GM21526 (cell line): ENCODE data around the gene ACR.
A peak's percentile ranks its signal among the peaks of the same experiment; 100 is the strongest.
"Not testable (repeated sequence)": the region's sequence is repeated elsewhere in the genome, so short reads cannot be mapped to it uniquely, and the experiment has no call there.

Experiments used
- ATAC-seq: cut with Tn5 transposase; IDR thresholded peaks from one replicate; pipeline ENCODE4 v1.9.1; 2021; ENCODE audit warnings: moderate library complexity; ENCODE audit not compliant: unreplicated experiment, low FRiP score

The ACR gene

GRCh38 chr22:50759597-50760341 is 21.8 kb downstream of the ACR start:
- ATAC-seq: not testable (repeated sequence)

- not testable (repeated sequence) for ATAC-seq
These were observed 23.8 kb downstream of the ACR start for GRCh38 chr22:50761829-50762228.

- not testable (repeated sequence) for ATAC-seq
These were observed 26.3 kb downstream of the ACR start for GRCh38 chr22:50764288-50764687.

DNA sequence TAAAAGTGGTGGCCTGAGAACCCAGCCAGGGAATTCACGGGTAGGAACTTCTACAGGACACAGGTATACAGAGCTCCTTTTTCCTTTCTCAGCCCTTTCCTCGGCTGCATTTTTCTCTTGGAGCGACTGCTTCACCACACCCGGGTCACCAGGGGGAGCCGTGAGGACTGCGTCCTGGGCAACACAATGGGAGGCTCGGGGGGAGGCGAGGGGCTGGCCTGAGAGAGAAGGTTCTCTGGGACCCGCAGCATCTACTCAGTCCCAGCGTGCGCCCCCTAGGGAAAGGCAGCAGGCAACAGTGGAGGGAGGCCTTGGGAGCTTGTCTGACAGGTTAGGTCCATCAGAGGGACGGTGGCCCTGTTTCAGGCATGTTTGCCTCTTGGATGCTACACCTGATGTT is 37.1 kb downstream of the ACR start:
- not testable (repeated sequence) for ATAC-seq

DNA sequence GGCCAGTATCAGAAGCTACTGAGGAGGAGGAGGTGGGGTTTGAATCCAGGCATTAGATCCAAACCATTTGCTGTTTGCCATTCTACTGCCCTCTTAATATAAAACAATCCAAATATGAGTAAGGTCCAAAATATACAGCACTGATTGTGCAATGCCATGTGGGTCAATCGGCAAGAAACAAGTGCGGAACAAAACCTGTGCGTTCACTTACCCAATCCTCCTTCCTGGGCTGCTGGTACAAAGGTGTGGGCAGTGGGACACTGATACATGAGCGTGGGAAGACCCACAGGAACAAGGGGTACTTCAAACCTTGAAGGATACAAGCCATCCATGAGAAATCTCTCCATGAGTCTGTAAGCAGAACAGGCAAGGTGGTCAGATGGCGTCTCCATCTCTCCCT is 39.6 kb downstream of the ACR start:
- not testable (repeated sequence) for ATAC-seq

DNA sequence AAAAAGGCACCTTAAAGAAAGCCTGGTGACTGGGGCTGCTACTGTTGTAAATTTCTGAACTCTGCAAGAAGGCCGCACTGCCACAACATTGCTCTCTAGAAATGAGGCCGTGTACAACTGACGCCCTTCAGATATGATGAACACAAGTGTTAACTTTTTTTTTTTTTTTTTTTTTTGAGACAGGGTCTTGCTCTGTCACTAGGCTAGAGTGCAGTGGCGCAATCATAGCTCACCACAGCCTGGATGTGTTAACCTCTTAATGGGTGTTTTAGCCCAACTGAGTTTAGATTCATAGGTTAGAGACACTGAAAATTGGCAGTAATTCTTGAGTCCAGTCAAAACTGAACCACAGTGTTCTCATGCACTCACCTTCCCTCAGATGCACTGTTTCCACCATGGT is 42.2 kb downstream of the ACR start:
- ATAC-seq: not testable (repeated sequence)

- not testable (repeated sequence) for ATAC-seq
These were observed 44.2 kb downstream of the ACR start for GRCh38 chr22:50782253-50782652.

GRCh38 chr22:50783033-50783879 is 45.3 kb downstream of the ACR start, which contains the start of gene RABL2B:
Gene RABL2B, minus strand, starts transcription at chr22:50783636. Its CDS starts 1,342 bp downstream, at chr22:50782294.
- peak; percentile 76 for ATAC-seq

GRCh38 chr22:50783880-50784276 is 45.9 kb downstream of the ACR start:
- peak; percentile 34 for ATAC-seq

DNA sequence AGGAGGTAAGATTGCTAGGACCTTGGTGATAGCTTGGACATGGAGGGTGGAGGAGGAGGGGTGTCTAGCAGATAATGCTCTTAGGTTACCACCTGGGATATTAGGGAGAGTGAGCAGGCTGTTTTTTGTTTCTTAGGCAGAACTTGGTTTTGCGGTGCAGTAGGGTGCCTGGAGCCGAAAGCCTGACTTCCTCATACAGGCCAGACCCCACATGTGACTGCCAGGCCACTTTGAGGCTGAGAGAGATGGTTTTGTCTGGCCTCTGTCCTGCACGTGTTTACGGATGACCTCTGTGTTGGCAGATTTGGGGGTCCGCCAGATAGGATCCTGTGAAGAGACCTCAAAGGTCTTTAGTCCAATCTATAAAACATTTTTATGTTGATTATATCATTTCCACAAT is 47.3 kb downstream of the ACR start:
- not testable (repeated sequence) for ATAC-seq

DNA sequence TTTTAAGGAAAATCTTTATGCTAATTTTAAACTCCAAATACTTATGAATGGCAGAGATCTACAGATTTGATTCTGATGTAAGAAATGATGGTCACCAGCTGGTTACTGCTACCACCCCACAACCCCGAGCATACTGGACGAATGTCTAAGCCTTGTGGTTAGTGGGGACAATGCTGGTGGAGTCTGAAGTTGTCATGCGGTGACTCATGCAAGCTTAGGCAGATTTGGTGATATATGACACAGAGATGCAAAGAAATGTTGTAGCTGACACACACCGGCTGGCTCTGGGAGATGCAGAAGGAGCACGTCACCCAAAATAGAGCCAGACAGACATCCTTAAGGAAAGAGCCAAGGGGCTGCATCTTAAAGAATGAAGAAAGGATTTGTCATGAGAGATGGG is 48.9 kb downstream of the ACR start:
- not testable (repeated sequence) for ATAC-seq
